K562 (cell line): ENCODE results near the gene CD164L2. TPM values are rescaled to one million over a fixed set of nuclear protein-coding genes. Genes with fewer than 3 reads are reported as not detected.
A peak's percentile ranks its signal among the peaks of the same experiment; 100 is the strongest.

Experiments used
- E2F4 ChIP-seq: sonication (generic); formaldehyde crosslinking; IDR thresholded peaks from 2 replicates; pipeline ENCODE4 v1.8.0; 2022; ENCODE audit warnings: mild to moderate bottlenecking, low read depth, missing genetic modification reagents
- E2F6 ChIP-seq, 2 experiments: IDR thresholded peaks; 2 replicates each; pipeline ENCODE4 v1.6.1; 2011; ENCODE audit warnings: borderline replicate concordance in 1 of 2, control low read depth in 1 of 2, low read depth in 1 of 2, low read length in 1 of 2, mild to moderate bottlenecking in 1 of 2, mixed read lengths in 1 of 2, moderate library complexity in 1 of 2; ENCODE audit not compliant: insufficient read depth in 1 of 2, insufficient read length in 1 of 2, poor library complexity in 1 of 2, severe bottlenecking in 1 of 2; ENCODE audit errors: extremely low read depth in 1 of 2
- E4F1 ChIP-seq: fragments of 250-450 bp; sonication (Bioruptor Pico); IDR thresholded peaks from 2 replicates; pipeline ENCODE4 v1.5.0; 2021; ENCODE audit warnings: mild to moderate bottlenecking, borderline replicate concordance
- ETS1 ChIP-seq: conservative IDR thresholded peaks from 2 replicates; pipeline ENCODE4 v1.6.1; 2011; ENCODE audit warnings: low read depth, mild to moderate bottlenecking, low read length; ENCODE audit not compliant: control insufficient read depth
- HOXB6 ChIP-seq: fragments of 250-450 bp; sonication (Bioruptor Pico); IDR thresholded peaks from 2 replicates; pipeline ENCODE4 v1.5.1; 2022; ENCODE audit warnings: mild to moderate bottlenecking, borderline replicate concordance
- PHF8 ChIP-seq: fragments of 200-600 bp; sonication (generic); IDR thresholded peaks from 2 replicates; pipeline ENCODE4 v1.6.1; 2012; ENCODE audit warnings: mixed run types, mild to moderate bottlenecking, inconsistent platforms, low read length, moderate library complexity, borderline replicate concordance
- YY1 ChIP-seq, 3 experiments: IDR thresholded peaks; 2 replicates each; pipeline ENCODE4 v1.6.1; 2011; ENCODE audit warnings: low read length in 2 of 3, mild to moderate bottlenecking in 2 of 3, moderate library complexity in 2 of 3, borderline replicate concordance in 1 of 3, control low read depth in 1 of 3, low read depth in 1 of 3; ENCODE audit not compliant: insufficient read depth in 3 of 3, insufficient replicate concordance in 2 of 3, control insufficient read depth in 1 of 3, insufficient read length in 1 of 3; ENCODE audit errors: extremely low read depth in 1 of 3
- ZBTB33 ChIP-seq: sonication (generic); formaldehyde crosslinking; IDR thresholded peaks from 2 replicates; pipeline ENCODE4 v1.8.1; 2023; ENCODE audit warnings: mild to moderate bottlenecking, missing genetic modification reagents
- ZNF280A ChIP-seq: fragments of 450-650 bp; IDR thresholded peaks from 2 replicates; pipeline ENCODE4 v1.6.1; 2018; ENCODE audit warnings: mild to moderate bottlenecking, low read depth; ENCODE audit not compliant: partially characterized antibody
- ZNF740 ChIP-seq, 3 experiments: fragments of 200-800 bp in 1 of 3; sonication (Bioruptor generic) in 1 of 3; sonication (generic) in 1 of 3; formaldehyde crosslinking in 1 of 3; IDR thresholded peaks; 2 replicates each; pipeline versions ENCODE4 v1.6.1 to v1.8.0; 2016 to 2022; ENCODE audit warnings: mild to moderate bottlenecking in 2 of 3, missing compliant biosample characterization in 2 of 3, missing genetic modification characterization in 2 of 3, missing genetic modification reagents in 1 of 3
- polyA plus RNA-seq, 8 experiments: library from polyadenylated mRNA; depleted of rRNA in 4 of 8; stranded (reverse) in 5 of 8; unstranded in 3 of 8; fragments of >200 nt; fragmentation: Nextera tagmentation in 2 of 8; fragmentation: Illumina TruSeq in 1 of 8; extraction: Ambion mirVana in 2 of 8; extraction: Trizol in 1 of 8; gene quantifications; 2 replicates each; pipeline versions ENCODE4 v1.2.1 to v1.2.3, GENCODE V29; 2011 to 2014; ENCODE audit warnings: inconsistent platforms in 1 of 8, missing spikeins in 1 of 8
- total RNA-seq, 7 experiments: library from RNA; depleted of rRNA in 6 of 7; stranded (reverse); fragments of >200 nt in 6 of 7; fragmentation: Illumina TruSeq in 2 of 7; extraction: Trizol in 2 of 7; gene quantifications; 2 replicates each; pipeline versions ENCODE4 v1.2.1 to v1.2.3, GENCODE V29; 2011 to 2021; ENCODE audit warnings: low replicate concordance in 1 of 7

Gene CD164L2
- total and polyA plus RNA-seq, 9 of the 15 experiments (the other 6 are each of a cell fraction or from before 2014, with no cell fraction given): 0.08 to 0.92 (median 0.38) TPM; not detected in 1

- TF ChIP-seq ZNF740 (CRISPR knock-in tag; IDR thresholded peaks at IDR 0.05): 0 out of 2 replicates have a peak, but pooled peaks have one; percentile 30
- TF ChIP-seq ZNF740 (tag; IDR thresholded peaks at IDR 0.05): no peak
- TF ChIP-seq E2F4 (CRISPR knock-in tag): no peak
- peak; percentile 9; the same call in 1 of the 2 replicates for TF ChIP-seq PHF8
- peak in 1 of 2 experiments; percentile 4 for TF ChIP-seq E2F6 (IDR thresholded peaks at IDR 0.05; ENCODE audit: borderline replicate concordance in 1 of 2, extremely low read depth in 1 of 2, insufficient read depth in 1 of 2, insufficient read length in 1 of 2, low read depth in 1 of 2, low read length in 1 of 2, poor library complexity in 1 of 2, severe bottlenecking in 1 of 2)
- TF ChIP-seq E4F1 (CRISPR knock-in tag): no peak
- no peak for TF ChIP-seq HOXB6
- TF ChIP-seq ZNF280A: no peak
- no peak for TF ChIP-seq YY1 (IDR thresholded peaks at IDR 0.05; ENCODE audit: borderline replicate concordance in 1 of 3, control insufficient read depth in 1 of 3, extremely low read depth in 1 of 3, insufficient read depth in 3 of 3, insufficient read length in 1 of 3, insufficient replicate concordance in 2 of 3, low read depth in 1 of 3, low read length in 2 of 3)
- TF ChIP-seq ETS1: no peak
- peak; percentile 75; the same call in 1 of the 2 replicates for TF ChIP-seq ZBTB33
Measured at GRCh38 chr1:27349784-27350662, 33.1 kb downstream of the CD164L2 start (continued).
